SK-N-SH (cell line): ENCODE results near the gene PXMP4. TPM values are rescaled to one million over a fixed set of nuclear protein-coding genes. Genes with fewer than 3 reads are reported as not detected.

ENCODE experiments used
- CTCF ChIA-PET: fragments of 300-600, 350-600 bp; formaldehyde crosslinking; extraction: SDS; loops from one replicate; lab custom pipeline; 2021; lab: Yijun Ruan, JAX
- POLR2A ChIA-PET: fragments of 350-600 bp; sonication (Branson Sonifier 250); formaldehyde crosslinking; extraction: SDS; loops from one replicate; lab custom pipeline; 2020; ENCODE audit warnings: antibody characterized with exemption, inconsistent platforms; lab: Yijun Ruan, JAX
- DNase-seq: peaks from one replicate; pipeline ENCODE4 v3.0.0; 2012
- H2AFZ ChIP-seq: fragments of 200-600 bp; sonication (generic); 2 replicates; pipeline ENCODE4 v1.8.1; 2016; ENCODE audit warnings: antibody characterized with exemption, mild to moderate bottlenecking, low read depth
- H3F3A ChIP-seq: fragments of 200-600 bp; sonication (generic); replicated peaks from 2 replicates; pipeline ENCODE3; 2016; ENCODE audit warnings: antibody characterized with exemption, mild to moderate bottlenecking; ENCODE audit not compliant: insufficient read depth
- H3K27ac ChIP-seq, 2 experiments: fragments of 200-500 bp in 1 of 2; fragments of 200-600 bp in 1 of 2; sonication (Bioruptor generic) in 1 of 2; sonication (generic), shearing (Covaris generic) in 1 of 2; 2 replicates each; pipeline versions ENCODE4 v1.5.1 to v1.6.1; 2014 to 2016; ENCODE audit warnings: low read depth in 2 of 2, inconsistent platforms in 1 of 2, low read length in 1 of 2, mild to moderate bottlenecking in 1 of 2, mixed read lengths in 1 of 2
- H3K27me3 ChIP-seq: fragments of 200-600 bp; sonication (generic), shearing (Covaris generic); 2 replicates; pipeline ENCODE4 v1.6.1; 2016; ENCODE audit warnings: mixed run types; ENCODE audit not compliant: insufficient read depth
- H3K36me3 ChIP-seq, 2 experiments: fragments of 200-500 bp in 1 of 2; fragments of 200-600 bp in 1 of 2; sonication (Bioruptor generic) in 1 of 2; sonication (generic) in 1 of 2; replicated peaks in 1 of 2; 2 replicates each; pipeline versions ENCODE3 to v1.5.1; 2014 to 2016; ENCODE audit warnings: low read length in 1 of 2, mild to moderate bottlenecking in 1 of 2; ENCODE audit not compliant: insufficient read depth in 2 of 2, control insufficient read depth in 1 of 2
- H3K4me1 ChIP-seq, 2 experiments: fragments of 200-500 bp in 1 of 2; fragments of 200-600 bp in 1 of 2; sonication (Bioruptor generic) in 1 of 2; sonication (generic), shearing (Covaris generic) in 1 of 2; 2 replicates each; pipeline versions ENCODE4 v1.5.1 to v1.6.1; 2014 to 2016; ENCODE audit warnings: low read depth in 1 of 2, low read length in 1 of 2, mixed run types in 1 of 2; ENCODE audit not compliant: insufficient read depth in 2 of 2, control insufficient read depth in 1 of 2
- H3K4me2 ChIP-seq: fragments of 200-600 bp; sonication (generic), shearing (Covaris generic); 2 replicates; pipeline ENCODE4 v1.6.1; 2017; ENCODE audit warnings: mixed run types
- H3K4me3 ChIP-seq, 2 experiments: fragments of 200-500 bp in 1 of 2; fragments of 200-600 bp in 1 of 2; sonication (Bioruptor generic) in 1 of 2; sonication (generic), shearing (Covaris generic) in 1 of 2; 2 replicates each; pipeline versions ENCODE4 v1.5.1 to v1.8.1; 2014 to 2016; ENCODE audit warnings: low read depth in 2 of 2, inconsistent platforms in 1 of 2, low read length in 1 of 2, mild to moderate bottlenecking in 1 of 2, mixed read lengths in 1 of 2, moderate library complexity in 1 of 2
- H3K79me2 ChIP-seq: fragments of 200-600 bp; sonication (generic); 2 replicates; pipeline ENCODE4 v1.8.1; 2017; ENCODE audit warnings: mild to moderate bottlenecking; ENCODE audit not compliant: insufficient read depth
- H3K9ac ChIP-seq: fragments of 200-600 bp; sonication (generic); 2 replicates; pipeline ENCODE4 v1.6.1; 2017; ENCODE audit warnings: mixed run types
- H3K9me2 ChIP-seq: fragments of 200-600 bp; sonication (generic); 2 replicates; pipeline ENCODE4 v1.6.1; 2017; ENCODE audit warnings: mixed run types
- H3K9me3 ChIP-seq: fragments of 200-600 bp; sonication (generic); 2 replicates; pipeline ENCODE4 v1.6.1; 2017; ENCODE audit warnings: mixed run types, mild to moderate bottlenecking, moderate library complexity
- H4K20me1 ChIP-seq: fragments of 200-600 bp; sonication (generic); 2 replicates; pipeline ENCODE4 v1.6.1; 2017; ENCODE audit warnings: mild to moderate bottlenecking, mixed run types; ENCODE audit not compliant: insufficient read depth
- CHD2 ChIP-seq: fragments of 150-350 bp; IDR thresholded peaks from 2 replicates; pipeline ENCODE4 v1.6.1; 2018; ENCODE audit warnings: low read length; ENCODE audit not compliant: partially characterized antibody
- EP300 ChIP-seq, 2 experiments: IDR thresholded peaks; 2 replicates each; pipeline versions ENCODE4 v1.4.0 to v1.6.1; 2012; ENCODE audit warnings: borderline replicate concordance in 1 of 2, low read depth in 1 of 2, low read length in 1 of 2
- FOXJ3 ChIP-seq: sonication (generic); formaldehyde crosslinking; IDR thresholded peaks from 2 replicates; pipeline ENCODE4 v1.5.1; 2020; ENCODE audit warnings: mild to moderate bottlenecking, missing genetic modification reagents
- GATA2 ChIP-seq: sonication (generic); formaldehyde crosslinking; IDR thresholded peaks from 2 replicates; pipeline ENCODE4 v1.5.0; 2020; ENCODE audit warnings: mild to moderate bottlenecking, missing genetic modification reagents
- IRF3 ChIP-seq: fragments of 150-350 bp; IDR thresholded peaks from 2 replicates; pipeline ENCODE4 v1.6.1; 2016; ENCODE audit warnings: mild to moderate bottlenecking, low read depth, low read length
- JUND ChIP-seq: IDR thresholded peaks from 2 replicates; pipeline ENCODE4 v1.4.0; 2012
- MEF2A ChIP-seq: IDR thresholded peaks from 2 replicates; pipeline ENCODE4 v1.4.0; 2012; ENCODE audit warnings: low read depth, borderline replicate concordance
- MXI1 ChIP-seq: IDR thresholded peaks from 2 replicates; pipeline ENCODE4 v1.6.1; 2012; ENCODE audit warnings: mild to moderate bottlenecking, low read depth, low read length, improper control_type of control experiment
- NRF1 ChIP-seq: IDR thresholded peaks from 2 replicates; pipeline ENCODE4 v1.6.1; 2012; ENCODE audit warnings: low read depth, mild to moderate bottlenecking, low read length
- PBX3 ChIP-seq: IDR thresholded peaks from 2 replicates; pipeline ENCODE4; 2012
- POLR2AphosphoS5 ChIP-seq: IDR thresholded peaks from 2 replicates; pipeline ENCODE4 v1.6.1; 2012; ENCODE audit warnings: low read depth, low read length
- RAD21 ChIP-seq: IDR thresholded peaks from 2 replicates; pipeline ENCODE4 v1.6.1; 2012; ENCODE audit warnings: mild to moderate bottlenecking, low read length
- RCOR1 ChIP-seq: fragments of 150-350 bp; IDR thresholded peaks from 2 replicates; pipeline ENCODE4 v1.6.1; 2017; ENCODE audit warnings: antibody characterized with exemption, low read length
- REST ChIP-seq: IDR thresholded peaks from 2 replicates; pipeline ENCODE4 v1.6.1; 2012; ENCODE audit warnings: mild to moderate bottlenecking, low read depth, low read length, moderate library complexity
- RXRA ChIP-seq: IDR thresholded peaks from 2 replicates; pipeline ENCODE4 v1.4.0; 2012; ENCODE audit warnings: low read depth, mild to moderate bottlenecking, borderline replicate concordance
- SMC3 ChIP-seq: IDR thresholded peaks from 2 replicates; pipeline ENCODE4 v1.6.1; 2012; ENCODE audit warnings: low read depth, low read length, improper control_type of control experiment
- TAF1 ChIP-seq: IDR thresholded peaks from 2 replicates; pipeline ENCODE4 v1.6.1; 2012; ENCODE audit warnings: low read depth, mild to moderate bottlenecking, low read length, moderate library complexity, borderline replicate concordance
- TEAD4 ChIP-seq: IDR thresholded peaks from 2 replicates; pipeline ENCODE4 v1.4.0; 2012; ENCODE audit warnings: mild to moderate bottlenecking, borderline replicate concordance; ENCODE audit not compliant: insufficient read depth
- USF1 ChIP-seq: IDR thresholded peaks from 2 replicates; pipeline ENCODE4 v1.4.0; 2012; ENCODE audit warnings: low read depth, borderline replicate concordance
- USF2 ChIP-seq: fragments of 150-350 bp; IDR thresholded peaks from 2 replicates; pipeline ENCODE4 v1.6.1; 2017; ENCODE audit warnings: antibody characterized with exemption, low read length, low read depth, borderline replicate concordance
- WGBS: methylation state at CpG from one replicate; pipeline ENCODE4 v1.1.6; 2017; ENCODE audit warnings: low lambda C conversion rate; 5-methylcytosine and 5-hydroxymethylcytosine counted together
- polyA plus RNA-seq, 3 experiments: library from polyadenylated mRNA; depleted of rRNA; stranded (reverse); fragments of >200 nt; gene quantifications; 2 replicates each; pipeline ENCODE4 v1.2.3, GENCODE V29; 2012

The PXMP4 gene
- polyA plus RNA-seq, 1 of the 3 experiments (the other 2 are of a cell fraction), result 5.6 TPM

GRCh38 chr20:33679758-33680485 is 40.2 kb downstream of the PXMP4 start:
- Histone ChIP-seq H3K36me3 (no peaks in the 10 kb centered on the region), H3K27ac (no peak overlapping the region), H3K4me1 (peaks cover 2 to 12% of the 10 kb centered on the region in 2 experiments; a peak in 2 of 4 replicates), H3K79me2 (peaks cover 29% of the 10 kb centered on the region), H3K9ac (no peak overlapping the region), H3K4me3 (no peak overlapping the region), H3F3A (peaks cover 6% of the 10 kb centered on the region), H4K20me1 (peaks cover 6% of the 10 kb centered on the region; the same call in 1 of the 2 replicates), H3K4me2 (no peak overlapping the region), H3K9me3 (no peaks in the 10 kb centered on the region), H3K27me3 (no peaks in the 10 kb centered on the region), H2AFZ (no peak overlapping the region), H3K9me2 (no peaks in the 10 kb centered on the region)
- TF ChIP-seq USF1 (no peak), IRF3 (no peak), CHD2 (no peak), SMC3 (no peak), RAD21 (no peak), TEAD4 (no peak), REST (no peak), NRF1 (no peak), USF2 (no peak), GATA2 (CRISPR knock-in tag) (no peak), PBX3 (no peak), TAF1 (no peak), JUND (no peak), MXI1 (no peak), FOXJ3 (no peak), EP300 (IDR thresholded peaks at IDR 0.05; ENCODE audit: borderline replicate concordance in 1 of 2, low read depth in 1 of 2, low read length in 1 of 2) (no peak), RXRA (no peak), POLR2AphosphoS5 (no peak), RCOR1 (no peak), MEF2A (no peak)
- DNase-seq, result no peak
- ChIA-PET CTCF (interaction anchor here (0.8 to 4.3 kb wide), 3 partner anchors 12 to 52 kb away, joined by 3 to 34 read pairs (median 4); partner anchors contain the start of genes ACTL10 and ZNF341), POLR2A (no interaction called here)
- 94% methylated on average over 7 of the region's 20 CpGs for WGBS
